ENCODE results near the gene TENM4.
"Not testable (repeated sequence)": the region's sequence is repeated elsewhere in the genome, so short reads cannot be mapped to it uniquely, and the experiment has no call there.

TENM4 gene

GRCh38 chr11:78856211-78856610 lies 584.6 kb downstream of the TENM4 start:
- DNase-seq = no peak

- no peak for DNase-seq
Observed at GRCh38 chr11:78855116-78855515, 585.7 kb downstream of the TENM4 start.

GRCh38 chr11:78853521-78853920 lies 587.3 kb downstream of the TENM4 start:
- no peak for DNase-seq

- no peak for DNase-seq
Observed at GRCh38 chr11:78851878-78852586, 588.8 kb downstream of the TENM4 start.

DNA sequence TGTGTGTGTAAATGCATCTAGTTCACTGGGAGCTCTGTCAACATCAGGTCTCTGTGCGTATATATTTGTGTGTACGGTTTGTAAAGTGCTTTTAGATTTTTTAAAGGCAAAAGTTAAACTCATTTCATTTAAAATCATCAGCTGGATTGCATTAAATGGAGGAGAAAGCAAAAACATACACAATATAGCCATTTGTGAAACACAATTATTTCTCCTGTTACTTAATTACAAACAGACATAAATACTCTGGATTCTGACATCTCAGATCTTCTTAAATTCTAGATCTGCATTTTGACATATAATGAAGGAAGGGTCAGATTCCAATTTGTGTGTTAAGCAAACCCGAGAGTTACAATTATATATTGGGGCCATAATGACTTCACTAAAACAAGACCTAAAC lies 590.8 kb downstream of the TENM4 start:
- DNase-seq = no peak

DNA sequence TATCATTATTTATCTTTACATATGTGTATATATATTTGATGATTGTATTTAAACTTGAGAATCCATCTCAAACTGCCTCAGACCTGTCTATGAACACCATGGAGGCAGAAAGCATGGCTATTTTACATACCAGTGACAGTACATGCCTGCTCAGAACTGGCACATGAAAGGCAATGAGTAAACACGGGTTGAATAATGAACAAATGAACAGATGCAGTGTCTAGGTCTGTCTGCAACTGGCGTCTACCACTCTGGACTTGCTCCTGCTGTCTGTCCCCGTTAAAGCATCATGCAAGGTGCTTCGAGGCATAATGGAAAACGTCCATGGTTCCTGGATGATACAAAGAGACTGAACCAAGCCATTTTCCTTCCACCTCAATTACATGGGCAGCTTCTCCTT lies 594.6 kb downstream of the TENM4 start:
- DNase-seq = no peak

DNA sequence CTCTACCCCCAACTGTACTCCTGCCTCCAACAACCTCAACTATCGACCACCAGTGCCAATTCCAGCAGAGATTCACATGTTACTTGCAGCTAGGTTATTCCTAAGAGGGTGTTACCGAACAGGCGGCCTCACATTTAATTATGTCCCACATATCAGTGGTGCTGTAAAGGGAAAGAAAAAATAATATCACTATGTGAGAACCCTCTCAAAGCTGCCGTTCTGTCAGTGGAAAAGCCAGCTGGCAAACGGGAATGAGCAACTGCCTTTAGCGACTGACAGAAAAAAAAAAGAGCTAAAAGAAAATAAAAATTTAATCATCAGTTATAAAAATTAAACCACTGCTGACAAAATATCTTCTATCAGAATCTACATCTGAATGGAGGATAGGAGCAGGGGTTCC lies 595.3 kb downstream of the TENM4 start:
- no peak for DNase-seq

- no peak for DNase-seq
Observed at GRCh38 chr11:78841456-78842060, 599.3 kb downstream of the TENM4 start.

DNA sequence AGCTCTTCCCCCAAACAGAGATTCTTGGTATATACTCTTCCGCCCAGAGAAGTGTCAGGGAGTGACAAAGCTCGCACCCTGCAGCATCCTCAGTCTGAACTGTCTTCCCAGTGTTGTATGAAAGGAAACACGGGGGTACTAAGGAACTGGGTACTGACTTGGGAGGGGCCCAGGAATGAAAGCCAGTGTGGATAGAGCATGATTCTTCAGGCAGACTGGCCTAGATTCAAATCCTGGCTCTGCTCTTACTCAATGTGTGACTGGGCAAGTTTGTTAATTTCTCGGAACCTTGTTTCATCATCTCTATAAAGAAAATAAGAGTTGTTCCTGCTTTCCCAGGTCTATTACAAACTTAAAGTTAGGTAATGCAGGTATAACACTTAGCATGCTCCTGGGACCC lies 600.2 kb downstream of the TENM4 start:
- no peak for DNase-seq

- DNase-seq = no peak
Observed at GRCh38 chr11:78840200-78840599, 600.6 kb downstream of the TENM4 start.

DNA sequence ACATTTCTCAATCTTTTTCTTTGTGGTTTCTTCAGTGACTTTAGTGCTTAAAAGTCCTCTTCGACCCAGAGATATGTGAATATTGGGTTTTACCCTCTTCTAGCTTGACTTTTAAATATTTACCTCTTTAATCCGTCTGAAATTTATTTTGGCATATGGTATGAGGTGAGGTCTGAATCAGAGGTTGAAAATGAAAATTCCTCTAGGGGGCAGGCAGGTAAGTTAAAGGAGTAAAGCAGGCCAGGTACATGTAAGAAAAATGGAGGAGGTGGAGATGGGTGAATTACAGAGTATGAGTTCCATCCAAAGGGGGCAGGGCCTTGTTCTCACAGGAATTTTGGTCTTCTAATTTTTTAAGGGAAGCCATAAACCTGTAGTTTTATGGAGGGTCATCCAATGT lies 602.4 kb downstream of the TENM4 start:
- DNase-seq = peak; percentile 19

DNA sequence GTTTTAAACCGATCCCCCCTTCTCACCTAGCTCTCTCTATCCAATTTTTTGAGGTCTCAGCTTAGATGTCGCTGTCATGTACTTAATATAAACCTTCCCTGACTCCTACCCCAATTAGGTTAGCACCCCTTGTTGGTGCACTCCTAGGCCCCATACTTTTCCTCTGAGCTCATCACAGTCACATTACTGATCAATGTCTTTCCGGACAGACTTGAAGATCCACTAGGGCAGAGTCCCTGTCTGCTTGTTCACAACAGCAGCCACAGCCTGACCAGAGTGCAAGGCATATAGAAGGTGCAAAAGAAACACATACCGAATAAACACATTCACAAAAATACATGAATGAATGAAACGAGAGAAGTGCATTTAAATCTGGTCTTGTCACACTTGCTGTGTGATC lies 605.2 kb downstream of the TENM4 start:
- no peak for DNase-seq

GRCh38 chr11:78834886-78835285 lies 605.9 kb downstream of the TENM4 start:
- DNase-seq = no peak

GRCh38 chr11:78833237-78833636 lies 607.6 kb downstream of the TENM4 start:
- DNase-seq = no peak

GRCh38 chr11:78832226-78832947 lies 608.4 kb downstream of the TENM4 start:
- DNase-seq = no peak

DNA sequence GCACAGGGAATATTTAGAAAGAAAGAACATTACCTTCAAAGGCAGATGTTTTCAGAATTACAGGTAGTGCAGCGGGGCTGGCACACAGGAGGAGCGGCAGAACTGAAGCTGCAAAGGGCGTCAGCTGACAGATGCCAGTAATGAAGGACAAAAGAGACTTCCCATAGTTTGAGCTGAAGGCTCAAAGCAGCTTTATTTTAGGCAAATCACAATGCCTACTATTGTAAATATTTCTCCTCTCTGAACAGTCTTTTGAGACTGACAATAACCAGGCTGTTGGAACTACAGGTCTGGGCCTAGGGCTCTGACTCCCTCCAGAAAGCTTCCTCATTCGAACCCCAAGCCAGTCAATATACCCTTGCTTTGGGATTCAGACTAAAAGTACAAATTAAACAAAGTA lies 609.3 kb downstream of the TENM4 start:
- no peak for DNase-seq

DNA sequence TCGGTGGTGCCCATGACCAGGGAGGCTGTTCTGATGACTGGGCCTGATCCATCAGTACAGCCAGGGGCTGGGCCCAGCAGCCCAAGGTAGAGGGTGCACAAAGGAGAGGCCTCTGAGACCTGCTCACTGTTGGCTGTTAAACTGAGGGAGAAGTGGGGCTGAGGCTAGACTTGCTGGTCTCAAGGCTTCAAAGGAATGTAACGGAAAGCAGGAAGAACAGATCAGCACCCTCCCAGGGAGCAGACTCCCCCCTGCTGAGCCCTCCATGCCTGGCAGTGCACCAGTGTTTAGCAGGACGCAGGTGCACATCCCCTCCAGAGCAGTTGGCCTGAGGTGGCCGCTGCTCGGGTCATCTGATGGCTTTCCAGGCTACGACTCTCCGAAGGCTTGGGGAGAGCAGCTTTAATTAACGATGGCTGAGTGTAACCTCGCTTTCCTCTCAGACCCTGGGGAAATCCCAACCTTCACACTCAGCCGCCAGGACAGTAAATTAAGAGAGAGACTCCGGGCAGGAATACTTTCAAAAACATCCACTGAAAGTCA lies 610.5 kb downstream of the TENM4 start:
- no peak for DNase-seq

DNA sequence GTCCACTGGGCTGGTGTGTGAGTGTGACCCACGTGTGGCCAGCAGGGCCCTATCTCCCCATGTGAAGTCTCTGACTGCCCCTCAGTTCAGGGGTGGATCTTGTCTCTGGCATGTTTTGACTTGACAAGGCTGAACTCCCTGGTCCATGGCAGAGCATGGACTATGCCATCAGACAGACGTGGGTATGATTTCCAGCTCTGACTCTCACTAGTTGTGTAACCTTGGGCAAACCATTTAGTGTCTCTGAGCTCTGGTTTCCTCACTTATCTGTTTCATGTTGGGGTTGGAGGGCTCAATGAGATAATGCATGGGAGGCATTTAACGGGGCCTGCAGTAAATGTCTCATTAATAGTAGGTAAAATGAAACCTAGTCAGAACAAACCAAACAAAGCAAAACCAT lies 611.7 kb downstream of the TENM4 start:
- DNase-seq = no peak

DNA sequence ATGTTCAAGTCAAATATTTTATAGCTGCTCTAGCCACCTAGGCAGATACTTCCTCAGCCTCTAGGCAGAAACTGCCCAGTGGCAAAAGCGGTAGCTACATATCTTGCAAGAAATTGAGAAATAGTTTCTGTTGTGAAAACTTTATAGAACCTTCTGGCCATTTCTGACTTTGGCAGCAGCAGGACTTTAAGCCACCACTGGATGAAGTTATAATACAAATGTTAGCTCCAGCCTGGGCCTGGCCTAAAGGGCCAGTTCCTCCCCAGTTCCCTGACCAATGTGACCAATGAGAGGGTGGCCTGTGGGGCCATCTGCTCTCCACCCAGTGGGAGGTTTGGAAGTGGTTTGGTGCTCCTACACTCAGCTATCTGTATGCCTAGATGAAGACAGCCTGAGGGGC lies 612.2 kb downstream of the TENM4 start:
- DNase-seq = no peak

DNA sequence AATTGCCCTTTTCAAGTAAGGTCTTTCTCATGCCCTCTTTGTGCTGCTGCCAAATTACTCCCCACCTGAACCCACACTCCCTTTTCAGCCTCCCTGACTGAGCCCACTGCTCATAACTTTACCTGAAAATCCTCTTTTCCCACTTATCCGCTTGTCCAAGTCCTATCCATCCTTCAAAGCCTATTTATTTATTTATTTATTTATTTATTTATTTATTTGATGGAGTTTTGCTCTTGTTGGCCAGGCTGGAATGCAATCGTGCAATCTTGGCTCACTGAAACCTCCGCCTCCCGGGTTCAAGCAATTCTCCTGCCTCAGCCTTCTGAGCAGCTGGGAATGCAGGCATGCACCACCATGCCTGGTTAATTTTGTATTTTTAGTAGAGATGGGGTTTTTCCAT lies 613.5 kb downstream of the TENM4 start:
- not testable (repeated sequence) for DNase-seq

DNA sequence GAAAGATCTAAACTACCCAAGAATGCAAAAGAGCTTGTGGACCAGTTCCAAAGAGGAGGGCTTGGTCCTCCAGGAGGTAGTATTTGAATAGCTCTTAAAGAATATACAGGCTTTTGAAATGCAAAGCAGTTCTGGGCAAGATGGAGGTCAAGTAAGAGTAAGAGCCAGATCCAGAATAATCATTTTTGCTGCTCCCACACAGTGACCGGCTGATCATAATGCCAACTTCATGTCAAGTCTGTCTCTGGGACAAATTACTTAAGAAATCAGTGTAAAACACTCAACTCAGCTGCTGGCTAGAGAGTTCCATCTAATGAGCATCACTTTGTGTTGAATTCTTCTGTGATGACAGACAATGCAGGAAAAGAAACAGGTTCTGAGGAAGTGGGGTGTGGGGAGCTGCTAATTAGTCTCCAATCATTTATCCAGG lies 615.2 kb downstream of the TENM4 start:
- DNase-seq = no peak

GRCh38 chr11:78823588-78823987 lies 617.2 kb downstream of the TENM4 start:
- no peak for DNase-seq

DNA sequence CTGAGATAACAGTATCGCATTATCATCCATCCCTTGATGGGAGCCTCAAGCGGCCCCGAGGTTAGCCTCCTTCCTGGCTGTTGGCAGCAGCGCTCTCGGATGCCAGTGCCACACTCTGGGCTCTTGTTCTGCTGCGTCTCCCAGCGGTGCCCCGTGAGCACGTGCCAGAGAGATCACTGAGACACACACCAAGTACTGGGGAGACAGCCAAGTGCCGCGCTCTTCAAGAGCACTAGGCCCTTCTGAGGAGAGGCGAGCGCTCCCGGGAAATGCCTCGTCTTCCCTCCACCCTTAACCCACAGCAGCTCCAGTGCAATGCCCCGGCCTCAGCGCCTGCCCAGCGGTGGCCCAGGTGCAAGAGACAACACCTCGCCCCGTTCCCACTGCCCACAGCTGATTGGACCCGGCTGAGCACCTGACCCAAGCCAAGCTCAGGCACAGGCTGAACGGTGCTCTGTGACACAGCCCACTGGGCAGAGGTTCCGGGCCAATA lies 617.9 kb downstream of the TENM4 start:
- DNase-seq = no peak

Measured in DMS153 (cell line).